HuH-7.5 (cell line): ENCODE measurements around the gene KBTBD8.

Experiments
- DNase-seq: peaks from one replicate; pipeline ENCODE4 v3.0.0; 2011; ENCODE audit warnings: low spot score

Gene KBTBD8

GRCh38 chr3:66998904-66999235 is 763 bp downstream of the KBTBD8 start:
- DNase-seq = no peak

- no peak for DNase-seq
Measured at GRCh38 chr3:67000009-67000408, 1.9 kb downstream of the KBTBD8 start.

GRCh38 chr3:67001086-67001861 is 3.2 kb downstream of the KBTBD8 start:
- no peak for DNase-seq

- DNase-seq = no peak
Measured at GRCh38 chr3:67005974-67006373, 7.9 kb downstream of the KBTBD8 start.

- no peak for DNase-seq
Measured at GRCh38 chr3:67006460-67006859, 8.4 kb downstream of the KBTBD8 start.

DNA sequence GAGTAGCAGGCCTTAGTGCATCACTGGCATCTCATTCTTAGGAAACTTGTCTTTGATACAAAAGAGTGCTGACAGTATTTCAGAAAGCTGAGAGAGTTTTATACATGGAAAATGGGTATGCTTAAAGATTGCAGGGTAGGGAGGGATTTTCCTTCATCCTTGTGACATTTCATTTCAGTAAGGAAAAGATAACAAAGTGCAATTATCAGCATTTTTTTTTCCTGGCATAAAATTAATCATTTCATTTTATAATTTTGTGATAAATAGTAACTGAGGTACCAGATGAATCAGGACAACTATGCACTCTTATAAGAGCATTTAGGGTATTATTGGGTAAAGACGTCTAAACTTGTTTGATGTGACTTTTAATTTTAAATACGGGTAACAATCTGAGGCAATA is 10.3 kb downstream of the KBTBD8 start:
- no peak for DNase-seq

DNA sequence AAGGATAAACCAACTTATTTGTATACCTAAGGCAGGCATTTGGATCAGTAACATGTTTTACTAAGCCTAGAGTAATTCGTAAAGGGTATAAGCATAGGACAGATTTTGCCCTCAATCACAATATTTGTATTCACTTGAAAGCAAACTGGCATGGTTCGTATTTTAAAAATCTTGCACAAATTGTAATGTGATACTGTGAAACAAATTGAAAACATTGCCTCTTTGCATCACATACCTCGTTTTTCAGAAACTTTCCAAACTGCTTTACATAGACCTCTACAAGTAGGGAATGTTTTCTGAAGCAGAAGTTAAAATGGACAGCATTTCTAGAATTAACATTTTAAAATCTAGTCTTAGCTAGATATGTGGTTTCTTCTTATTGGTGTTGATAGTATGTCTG is 11.6 kb downstream of the KBTBD8 start:
- no peak for DNase-seq

- DNase-seq = no peak
Measured at GRCh38 chr3:67011414-67012131, 13.5 kb downstream of the KBTBD8 start.

GRCh38 chr3:67012564-67012963 is 14.5 kb downstream of the KBTBD8 start:
- no peak for DNase-seq

DNA sequence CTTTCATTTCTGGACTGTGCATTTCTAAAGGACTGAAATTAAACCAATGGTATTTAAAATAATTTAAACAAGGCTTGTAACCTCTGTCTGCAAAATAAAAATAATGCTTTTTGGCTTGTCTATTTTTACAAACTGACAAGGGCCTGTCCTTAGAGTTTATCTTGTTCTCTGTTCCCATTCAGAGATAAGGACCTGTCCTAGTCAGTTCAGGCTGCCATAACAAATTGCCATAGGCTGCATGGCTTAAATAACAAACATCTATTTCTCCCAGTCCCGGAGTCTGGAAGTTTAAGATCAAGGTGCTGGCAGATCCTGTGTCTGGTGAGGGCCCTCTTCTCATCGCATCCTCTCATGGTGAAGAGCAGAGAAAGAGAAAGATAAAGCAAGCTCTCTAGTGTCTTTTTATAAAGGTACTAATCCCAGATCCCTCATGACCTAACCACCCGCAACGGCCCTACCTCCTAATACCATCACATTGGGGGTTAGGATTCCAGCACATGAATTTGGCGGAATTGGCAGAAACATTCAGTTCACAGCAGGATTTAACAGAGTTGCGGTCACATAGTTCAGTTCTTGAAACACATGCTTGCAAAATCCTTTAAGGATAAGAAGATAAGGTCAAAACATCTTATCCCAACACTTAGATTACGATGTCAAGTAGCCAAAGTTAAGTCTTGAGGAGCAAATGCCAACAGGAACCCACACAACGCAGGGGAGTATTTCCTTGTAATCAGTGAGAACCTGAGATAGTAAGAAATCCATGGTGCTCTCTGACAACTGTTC is 17.8 kb downstream of the KBTBD8 start:
- DNase-seq = no peak

DNA sequence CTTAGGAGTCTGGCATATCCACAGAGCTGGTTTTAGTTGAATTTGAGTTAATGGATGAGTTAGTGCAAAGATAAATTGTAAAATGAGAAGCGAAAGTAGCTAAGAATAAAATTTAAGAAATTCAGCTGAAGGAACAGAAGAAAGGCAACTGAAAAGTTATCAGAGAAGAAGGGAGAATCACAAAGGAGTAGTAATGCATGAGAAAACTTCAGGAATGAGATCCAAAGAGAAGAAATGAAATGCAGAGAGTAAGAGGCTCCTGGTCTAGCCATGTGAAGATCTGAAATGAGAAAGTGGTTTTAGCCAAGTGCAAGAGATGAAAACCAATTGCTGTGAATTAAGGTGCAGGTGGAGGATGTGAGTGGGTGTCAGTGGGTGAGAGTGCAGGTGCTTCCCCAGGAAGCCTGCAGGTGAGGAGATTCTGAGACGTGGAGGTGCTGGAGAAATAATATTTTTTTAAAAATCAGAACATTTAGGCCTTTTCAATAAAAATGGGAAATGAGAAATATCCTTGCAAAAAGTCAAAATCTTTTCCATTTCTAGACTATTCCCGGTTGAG is 18.5 kb downstream of the KBTBD8 start:
- DNase-seq = no peak

GRCh38 chr3:67017211-67017610 is 19.1 kb downstream of the KBTBD8 start:
- DNase-seq = no peak

DNA sequence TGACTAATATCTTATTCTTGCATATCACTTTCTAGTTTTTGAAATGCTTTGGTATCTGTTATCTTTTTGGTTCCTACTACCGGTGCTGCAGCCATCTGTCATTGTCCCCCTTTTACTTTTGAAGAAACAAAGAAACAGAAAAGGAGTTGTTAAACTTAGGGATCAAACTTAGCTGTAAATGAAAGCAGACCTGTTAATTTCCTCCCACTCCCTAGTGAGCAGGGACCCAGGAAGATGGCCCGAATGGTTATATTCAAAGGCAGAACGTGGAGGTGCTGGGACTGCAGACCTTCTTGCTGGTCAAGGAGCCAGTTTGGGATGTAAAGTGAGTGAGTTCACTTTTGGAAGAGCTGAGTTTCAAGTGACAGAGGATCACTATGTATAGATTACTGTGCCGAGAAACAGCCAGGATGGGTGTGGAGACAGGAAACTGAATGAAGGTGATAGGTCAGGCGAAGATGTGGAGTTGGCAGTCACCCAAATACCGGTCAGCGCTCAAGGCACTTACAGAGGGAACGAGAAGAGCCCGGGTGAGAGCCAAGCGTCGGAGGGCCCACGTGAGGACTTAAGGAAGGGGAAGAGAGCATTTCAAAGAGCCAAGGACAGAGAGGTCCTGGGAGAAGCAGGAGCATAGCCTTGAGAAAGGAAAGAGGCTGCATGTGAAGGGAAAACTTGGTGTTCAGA is 20.1 kb downstream of the KBTBD8 start:
- no peak for DNase-seq

- no peak for DNase-seq
Measured at GRCh38 chr3:67018789-67019526, 20.9 kb downstream of the KBTBD8 start.

DNA sequence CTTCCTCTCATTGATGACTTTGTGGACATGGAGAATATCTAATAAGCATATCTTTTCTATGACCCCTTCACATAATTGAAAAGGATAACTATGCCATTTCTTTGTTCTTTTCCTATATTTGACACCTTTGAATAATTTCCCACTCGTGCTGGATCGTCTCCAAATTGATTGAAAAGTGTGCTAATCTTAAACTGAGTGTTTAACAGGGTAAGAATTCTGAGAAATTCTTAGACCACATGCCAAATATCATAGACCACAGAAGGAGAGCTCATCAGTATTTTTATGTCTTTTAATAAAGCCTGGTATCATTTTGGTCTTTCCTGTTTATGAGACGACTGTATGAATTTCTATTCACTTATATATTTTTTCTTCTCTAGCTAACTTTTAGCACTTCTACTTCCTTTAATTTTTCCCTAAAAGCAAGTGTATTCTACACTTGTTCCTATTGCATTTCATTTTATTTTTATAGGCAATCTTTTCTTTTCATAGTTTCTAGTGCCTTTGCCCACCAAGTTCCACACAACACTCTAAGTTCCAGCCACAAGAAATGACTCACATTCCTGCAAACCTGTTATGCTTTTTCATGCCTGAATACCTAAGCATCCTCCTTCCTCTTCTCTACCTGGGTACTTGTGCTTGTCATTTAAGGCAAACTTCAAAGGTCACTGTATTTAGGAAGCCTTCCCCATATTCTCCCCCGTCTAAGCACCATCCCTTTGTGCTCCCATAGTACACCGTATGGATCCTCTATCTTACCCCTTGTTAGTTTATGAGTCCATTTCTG is 30.1 kb downstream of the KBTBD8 start:
- DNase-seq = no peak

GRCh38 chr3:67030785-67031740 is 33.0 kb downstream of the KBTBD8 start:
- DNase-seq = no peak

- no peak for DNase-seq
Measured at GRCh38 chr3:67031986-67032385, 33.9 kb downstream of the KBTBD8 start.

DNA sequence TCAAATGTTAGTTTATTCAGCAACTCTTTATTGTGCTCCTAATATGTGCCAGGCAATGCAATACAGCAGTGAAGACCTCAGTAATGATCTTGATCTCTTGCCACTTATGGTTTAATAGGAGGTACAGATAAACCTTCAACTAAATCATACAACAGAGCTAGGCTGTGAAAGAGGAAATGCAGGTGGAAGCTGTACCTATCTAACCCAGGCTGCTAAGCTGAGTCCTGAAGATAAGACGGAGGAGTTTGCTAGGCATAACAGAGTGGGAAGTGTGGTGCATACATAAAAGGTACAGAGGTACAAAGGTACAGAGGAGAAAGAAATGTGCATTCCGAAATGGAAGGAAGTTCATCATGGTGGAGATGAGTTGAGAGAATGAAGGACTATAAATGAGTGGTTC is 35.0 kb downstream of the KBTBD8 start:
- no peak for DNase-seq

DNA sequence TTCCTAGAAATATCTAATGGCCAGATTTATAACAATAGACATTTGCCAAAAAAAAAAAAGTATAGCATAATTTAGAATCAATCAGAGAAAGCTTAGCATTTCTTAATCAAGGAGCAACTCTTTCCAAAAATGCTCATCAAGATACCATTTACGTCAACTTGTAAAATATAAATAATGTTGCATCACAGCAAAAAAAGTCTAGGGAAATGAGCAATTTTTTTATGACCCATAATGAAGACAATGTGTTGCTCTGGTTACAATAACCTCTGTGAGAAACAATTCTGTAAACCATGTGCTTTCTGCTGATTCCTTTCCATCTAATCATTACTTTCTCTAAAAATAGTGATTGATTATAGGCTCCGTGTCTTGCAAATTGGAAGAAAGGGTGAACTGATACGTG is 36.3 kb downstream of the KBTBD8 start:
- no peak for DNase-seq
